ENCODE data around the gene IGFBP2.
A peak's percentile ranks its signal among the peaks of the same experiment; 100 is the strongest.

IGFBP2 gene

DNA sequence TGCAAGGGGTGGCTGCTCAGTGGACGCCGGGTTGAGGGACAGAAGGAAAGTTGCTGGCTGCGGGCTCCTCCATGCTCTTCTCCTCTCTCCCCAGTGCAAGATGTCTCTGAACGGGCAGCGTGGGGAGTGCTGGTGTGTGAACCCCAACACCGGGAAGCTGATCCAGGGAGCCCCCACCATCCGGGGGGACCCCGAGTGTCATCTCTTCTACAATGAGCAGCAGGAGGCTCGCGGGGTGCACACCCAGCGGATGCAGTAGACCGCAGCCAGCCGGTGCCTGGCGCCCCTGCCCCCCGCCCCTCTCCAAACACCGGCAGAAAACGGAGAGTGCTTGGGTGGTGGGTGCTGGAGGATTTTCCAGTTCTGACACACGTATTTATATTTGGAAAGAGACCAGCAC, 30.6 kb downstream of the IGFBP2 start:
- DNase-seq (ENCODE audit: low spot score): no peak

DNA sequence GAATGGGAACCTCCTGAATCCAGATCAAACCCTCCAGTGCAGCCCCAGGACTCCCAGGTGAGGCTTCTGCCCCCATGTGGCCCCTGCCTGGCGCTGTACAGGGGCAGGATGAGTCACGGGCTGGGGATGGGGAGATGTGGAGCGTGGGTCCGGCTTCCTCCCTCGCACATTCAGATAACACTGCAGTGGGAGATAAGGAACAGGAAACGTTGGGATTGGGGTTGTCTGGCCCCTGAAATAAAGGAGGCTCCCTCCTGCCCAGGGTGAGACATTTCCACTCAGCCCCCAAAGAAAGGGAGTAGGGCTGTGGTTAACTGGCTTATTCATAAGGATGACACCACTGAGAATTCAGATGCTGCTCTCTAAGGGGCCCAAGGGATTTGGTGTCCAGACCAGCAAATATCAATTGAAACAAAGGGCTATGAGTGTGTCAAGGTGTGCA, 31.4 kb downstream of the IGFBP2 start:
- DNase-seq (ENCODE audit: low spot score): no peak

DNA sequence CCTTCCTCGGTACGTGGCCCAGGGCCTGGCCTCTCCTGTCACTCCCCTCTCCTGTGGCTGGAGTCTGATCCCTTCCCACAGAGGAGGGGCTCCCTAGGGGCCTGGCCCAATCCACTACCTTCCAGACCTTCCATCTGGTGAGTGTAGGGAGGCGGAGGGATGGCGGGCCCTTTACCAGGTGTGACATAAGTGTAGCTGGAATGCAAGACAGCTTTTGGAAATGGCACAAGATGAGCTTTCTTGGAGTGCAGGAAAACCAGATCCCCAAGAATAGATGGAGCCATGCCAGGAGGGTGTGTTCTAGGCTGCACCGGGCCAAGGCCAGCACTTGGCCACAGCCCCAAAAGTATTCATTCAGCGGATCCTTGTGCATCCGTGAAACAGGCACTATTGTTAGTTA, 32.0 kb downstream of the IGFBP2 start:
- DNase-seq (ENCODE audit: low spot score): no peak

DNA sequence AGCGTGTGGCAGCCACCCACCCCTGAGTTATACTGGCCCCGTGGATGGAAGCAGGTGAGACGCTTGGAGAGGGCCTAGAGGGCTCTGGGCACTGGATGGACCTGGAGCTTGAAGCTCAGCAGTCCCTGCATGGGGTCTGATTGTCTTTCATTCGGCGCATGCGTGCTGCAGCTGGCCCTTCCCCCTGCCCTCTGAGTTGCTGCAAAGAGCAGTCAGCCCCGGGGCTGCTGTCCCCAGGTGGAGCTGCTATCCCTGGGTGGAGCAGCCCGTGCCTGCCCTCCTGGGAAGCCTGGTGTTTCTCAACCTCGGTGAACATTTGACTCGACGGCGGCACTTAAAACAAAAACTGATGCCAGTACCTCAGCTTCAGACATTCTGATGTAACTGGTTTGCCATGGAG, 32.5 kb downstream of the IGFBP2 start:
- no peak for DNase-seq (ENCODE audit: low spot score)

DNA sequence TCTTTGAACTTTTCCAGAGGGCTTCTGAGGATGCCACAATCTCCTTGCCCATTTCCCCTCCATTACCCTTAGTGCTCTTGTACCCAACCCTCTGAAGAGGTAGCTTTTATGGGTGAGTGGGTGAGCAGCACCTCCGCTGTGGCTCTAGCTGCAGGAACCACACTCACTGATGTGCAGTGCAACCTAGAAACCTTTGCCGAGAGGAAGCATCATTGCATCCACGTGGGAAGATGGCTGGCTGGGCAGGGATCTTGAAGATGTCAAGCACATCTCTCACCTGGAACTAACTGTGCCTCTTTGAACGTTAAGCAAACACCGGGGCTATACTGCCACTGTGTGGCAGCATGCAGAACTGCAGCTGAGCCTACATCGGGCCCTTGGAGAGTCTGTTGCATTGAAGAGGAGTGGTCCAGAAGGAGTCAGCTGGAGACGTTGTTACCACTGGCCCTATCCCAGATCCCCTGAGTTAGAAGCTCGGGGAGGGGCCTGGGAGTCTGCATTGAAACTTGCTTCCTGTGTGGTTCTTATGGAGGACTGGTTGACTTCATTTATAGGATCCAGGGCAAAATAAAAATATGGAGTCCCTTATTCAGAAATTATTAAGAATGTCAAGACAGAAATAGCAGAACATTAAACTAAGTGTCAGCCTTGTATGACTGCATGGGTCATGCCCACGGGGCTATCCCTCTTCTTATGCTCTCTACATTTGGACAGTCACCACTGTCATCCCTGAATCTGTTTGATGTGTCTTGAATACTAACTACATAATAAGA, 33.4 kb downstream of the IGFBP2 start:
- DNase-seq (ENCODE audit: low spot score): peak; percentile 66

DNA sequence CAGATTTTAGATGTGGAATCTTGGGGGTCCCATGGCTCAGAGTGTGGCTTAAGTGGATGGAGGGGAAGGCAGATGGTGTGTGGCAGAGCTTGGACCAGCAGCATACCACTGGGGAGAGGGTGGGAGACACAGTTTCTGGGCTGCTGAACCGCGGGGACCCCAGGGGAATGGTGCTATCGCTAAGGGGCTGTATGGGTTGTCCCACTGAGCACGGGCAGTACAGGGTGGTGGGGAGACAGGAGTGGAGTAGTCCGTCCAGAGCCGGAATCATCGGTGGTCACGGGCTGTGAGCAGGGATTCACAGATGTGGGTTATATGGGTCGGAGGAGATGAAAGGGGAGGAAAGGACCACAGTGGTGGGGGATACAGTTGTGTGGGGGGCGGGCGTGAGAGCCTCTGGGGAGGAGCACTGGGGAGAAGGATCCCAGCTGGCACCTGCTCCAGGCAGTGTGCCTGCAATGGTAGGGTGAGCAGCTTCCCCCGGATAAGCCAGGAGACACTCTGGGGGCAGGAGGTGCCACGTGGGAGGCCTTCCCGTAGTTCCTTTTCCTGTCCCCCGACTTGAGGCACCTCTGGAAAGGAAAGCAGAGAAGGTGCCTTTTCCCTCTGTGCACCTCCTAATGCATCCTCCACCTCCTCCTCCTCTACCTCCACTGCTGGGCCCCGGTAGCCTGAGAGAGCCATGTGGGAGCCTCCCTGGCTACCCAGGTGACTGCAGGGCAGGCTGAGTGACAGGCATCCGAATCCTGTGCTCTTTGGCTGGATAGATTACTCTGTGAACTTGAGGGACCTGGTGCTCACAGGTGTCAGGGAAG, 37.3 kb downstream of the IGFBP2 start:
- no peak for DNase-seq (ENCODE audit: low spot score)

DNA sequence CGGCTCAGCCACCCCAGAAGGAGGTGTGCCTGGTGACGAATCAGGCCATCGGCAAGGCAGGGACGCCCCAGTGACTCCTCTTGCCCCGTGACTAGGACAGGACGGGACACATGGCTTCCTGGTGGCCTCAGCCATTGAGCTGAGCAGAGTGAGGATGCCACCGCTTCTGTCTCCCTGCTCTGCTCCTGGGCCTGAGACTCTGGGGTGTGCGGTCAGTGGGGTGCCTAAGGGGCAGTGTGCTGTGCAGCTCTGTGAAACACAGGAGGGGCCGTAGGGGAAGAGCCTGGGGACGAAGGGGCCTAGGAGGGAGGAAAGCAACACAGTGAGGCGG, 37.8 kb downstream of the IGFBP2 start:
- DNase-seq (ENCODE audit: low spot score): no peak

DNA sequence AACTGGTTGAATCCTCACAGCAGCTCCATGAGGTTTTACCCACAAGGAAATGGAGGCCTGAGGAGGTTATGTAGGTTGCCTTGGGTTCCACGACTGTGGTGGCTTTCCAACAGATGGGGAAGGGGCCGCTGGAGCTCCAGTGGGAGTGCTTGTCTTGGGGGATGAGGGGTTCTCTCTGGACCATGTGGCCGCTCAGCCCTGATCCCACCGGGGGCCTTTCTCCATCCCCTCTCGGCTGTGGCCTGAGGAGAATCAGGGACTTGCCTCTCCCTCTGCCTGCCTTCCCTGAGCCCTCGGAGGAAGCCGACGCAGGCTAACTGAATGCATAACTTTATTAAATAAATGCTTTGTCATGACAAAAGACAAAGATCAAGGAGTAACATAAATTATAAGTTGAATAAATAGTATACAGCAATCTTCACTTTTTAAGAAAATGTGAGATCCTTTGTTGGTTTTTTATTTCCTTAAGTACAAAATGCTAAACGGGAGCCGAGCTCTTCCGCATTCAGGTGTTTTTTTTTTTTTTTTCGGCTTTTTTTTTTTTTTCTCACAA, 38.6 kb downstream of the IGFBP2 start:
- DNase-seq (ENCODE audit: low spot score): no peak

DNA sequence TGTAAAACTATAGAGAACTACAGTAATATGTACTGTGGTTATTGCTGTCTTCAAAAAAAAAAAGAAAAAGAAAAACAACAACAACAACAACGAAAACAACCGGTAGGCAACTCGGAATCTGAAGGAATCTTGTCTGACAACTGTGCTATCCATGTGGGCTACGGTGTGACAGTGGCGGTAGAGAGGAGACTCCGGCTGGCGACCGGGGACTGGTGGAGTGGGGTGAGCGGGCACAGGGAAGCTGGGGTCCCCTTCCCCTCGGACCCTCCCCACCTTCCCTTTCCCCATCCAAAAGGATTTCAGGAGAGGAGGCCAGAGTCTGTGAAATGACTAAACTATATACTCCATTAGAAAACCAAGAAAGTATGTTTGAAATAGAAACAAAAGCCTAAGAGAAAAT, 39.2 kb downstream of the IGFBP2 start:
- DNase-seq (ENCODE audit: low spot score): no peak

DNA sequence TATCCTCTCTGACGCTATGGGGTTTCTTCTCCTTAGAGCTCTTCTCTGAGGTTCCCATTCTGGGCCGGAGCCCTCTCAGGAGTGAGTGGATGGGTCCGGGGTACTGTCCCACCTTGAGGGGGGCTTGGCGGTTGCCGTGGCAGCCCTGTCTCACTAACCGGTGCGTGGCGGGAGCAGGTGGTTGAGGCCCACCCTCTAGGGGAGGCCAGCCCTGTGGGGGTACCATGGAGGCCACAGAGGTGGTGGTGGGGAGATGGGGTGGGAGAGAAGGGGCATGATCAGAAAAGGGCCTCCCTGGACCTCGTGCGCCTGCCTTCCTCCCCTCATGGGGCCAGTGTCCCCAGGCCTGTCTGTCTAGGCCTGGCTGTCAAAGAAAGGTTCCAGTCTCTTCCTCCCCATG, 39.8 kb downstream of the IGFBP2 start:
- DNase-seq (ENCODE audit: low spot score): no peak

DNA sequence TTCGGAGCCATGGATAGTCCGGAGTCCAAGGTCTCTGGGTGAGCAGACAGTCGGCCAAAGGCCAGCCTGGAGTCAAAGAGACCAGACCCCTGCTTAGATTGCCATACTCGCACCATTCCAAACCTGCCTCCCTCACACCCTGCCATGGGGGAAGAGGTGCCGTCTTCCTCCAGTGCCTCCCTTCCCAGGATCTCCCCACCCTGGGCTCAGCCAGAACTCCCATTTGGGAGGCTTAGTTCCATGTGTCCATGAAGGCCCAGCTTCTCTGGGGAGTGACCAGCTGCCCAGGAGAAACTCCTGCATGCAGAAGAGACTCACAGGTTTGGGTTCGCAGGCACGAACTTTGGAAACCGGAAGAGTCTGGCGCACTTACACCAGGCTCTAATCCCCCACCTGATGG, 40.4 kb downstream of the IGFBP2 start:
- DNase-seq (ENCODE audit: low spot score): no peak

DNA sequence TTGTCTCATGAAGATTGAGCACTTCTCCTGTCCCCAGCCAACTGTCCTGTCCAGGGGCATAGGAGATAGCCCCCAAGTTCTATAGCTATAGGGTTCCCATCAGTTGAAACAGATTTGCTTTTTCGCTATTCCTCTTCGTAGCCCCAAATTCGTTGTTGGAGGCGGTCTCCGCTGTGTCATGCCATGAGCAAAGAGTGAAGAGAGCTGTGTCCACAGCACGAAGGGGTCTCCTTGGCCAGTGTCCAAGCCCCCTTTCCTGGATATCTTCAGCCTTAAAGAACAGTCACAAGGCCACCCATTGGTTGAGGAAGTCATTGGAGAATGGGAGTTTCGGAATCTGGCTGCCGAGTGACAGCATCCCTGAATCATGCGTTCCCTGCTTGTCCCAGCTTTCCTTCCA, 41.2 kb downstream of the IGFBP2 start:
- no peak for DNase-seq (ENCODE audit: low spot score)

DNA sequence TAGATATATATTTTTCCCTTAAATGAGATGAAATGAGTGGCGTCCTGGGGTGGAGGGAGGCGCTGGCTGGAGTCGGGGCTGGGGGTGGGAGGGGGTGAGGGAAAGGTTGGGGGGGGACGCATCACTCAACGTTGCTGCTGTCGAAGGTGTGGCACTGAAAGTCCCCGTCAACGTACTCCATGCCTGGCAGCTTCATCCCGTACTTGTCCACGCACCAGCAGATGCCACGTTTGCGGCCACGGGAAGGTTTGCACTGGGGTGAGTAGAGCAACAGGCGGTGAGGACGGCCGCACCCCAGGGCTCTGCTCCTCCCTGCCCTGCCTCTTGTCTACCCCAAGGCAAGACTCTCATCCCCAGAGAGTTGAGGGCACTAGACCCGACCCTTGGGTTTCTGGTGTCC, 43.4 kb downstream of the IGFBP2 start:
- no peak for DNase-seq (ENCODE audit: low spot score)

DNA sequence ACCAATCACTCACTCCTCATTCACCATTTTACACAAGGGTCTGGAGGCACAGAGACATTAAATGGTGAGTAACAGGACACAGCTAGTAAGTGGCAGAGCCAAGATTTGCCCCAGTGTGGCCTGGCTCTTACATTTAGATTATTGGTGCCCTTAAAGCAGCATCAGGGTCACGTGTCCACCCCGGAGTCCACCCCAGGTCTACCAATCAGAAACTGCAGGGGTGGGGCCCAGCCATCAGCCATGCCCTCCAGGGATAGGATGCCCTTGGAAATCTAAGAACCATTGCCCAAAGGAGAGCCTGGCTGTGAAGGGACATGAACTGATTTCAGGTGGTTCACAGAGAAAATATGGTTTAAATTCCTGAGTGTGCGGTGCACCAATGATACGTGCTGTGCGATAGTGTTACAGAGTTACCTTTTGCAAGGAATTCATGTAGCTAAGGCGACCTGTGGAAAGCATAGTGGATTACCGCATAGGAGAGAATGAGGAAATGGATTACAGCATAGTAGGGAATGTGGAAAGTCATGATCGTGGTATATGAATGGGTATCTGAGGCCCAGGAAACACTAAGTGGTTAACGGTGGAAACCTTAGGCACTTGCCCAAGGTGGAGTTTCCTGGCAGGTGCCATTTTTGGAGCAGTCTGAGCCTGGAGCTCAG, 44.3 kb downstream of the IGFBP2 start:
- DNase-seq (ENCODE audit: low spot score): no peak

DNA sequence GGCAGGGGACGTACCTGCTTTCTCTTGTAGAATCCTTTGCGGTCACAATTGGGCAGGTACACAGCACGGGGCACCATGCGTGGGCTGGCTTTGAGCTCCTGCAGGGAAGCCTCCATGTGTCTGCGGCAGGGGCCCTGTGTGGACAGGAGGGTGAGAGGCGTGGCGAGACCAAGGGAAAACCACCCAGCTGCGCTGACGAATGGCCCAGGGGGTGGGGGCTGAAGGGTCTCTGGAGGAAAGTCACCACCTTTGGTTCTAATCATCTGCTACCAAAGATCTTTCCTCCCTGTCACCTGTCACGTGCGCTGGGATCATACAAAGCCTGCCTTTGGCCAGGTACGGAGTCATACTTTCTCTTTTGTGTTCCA, 44.9 kb downstream of the IGFBP2 start:
- DNase-seq (ENCODE audit: low spot score): no peak

DNA sequence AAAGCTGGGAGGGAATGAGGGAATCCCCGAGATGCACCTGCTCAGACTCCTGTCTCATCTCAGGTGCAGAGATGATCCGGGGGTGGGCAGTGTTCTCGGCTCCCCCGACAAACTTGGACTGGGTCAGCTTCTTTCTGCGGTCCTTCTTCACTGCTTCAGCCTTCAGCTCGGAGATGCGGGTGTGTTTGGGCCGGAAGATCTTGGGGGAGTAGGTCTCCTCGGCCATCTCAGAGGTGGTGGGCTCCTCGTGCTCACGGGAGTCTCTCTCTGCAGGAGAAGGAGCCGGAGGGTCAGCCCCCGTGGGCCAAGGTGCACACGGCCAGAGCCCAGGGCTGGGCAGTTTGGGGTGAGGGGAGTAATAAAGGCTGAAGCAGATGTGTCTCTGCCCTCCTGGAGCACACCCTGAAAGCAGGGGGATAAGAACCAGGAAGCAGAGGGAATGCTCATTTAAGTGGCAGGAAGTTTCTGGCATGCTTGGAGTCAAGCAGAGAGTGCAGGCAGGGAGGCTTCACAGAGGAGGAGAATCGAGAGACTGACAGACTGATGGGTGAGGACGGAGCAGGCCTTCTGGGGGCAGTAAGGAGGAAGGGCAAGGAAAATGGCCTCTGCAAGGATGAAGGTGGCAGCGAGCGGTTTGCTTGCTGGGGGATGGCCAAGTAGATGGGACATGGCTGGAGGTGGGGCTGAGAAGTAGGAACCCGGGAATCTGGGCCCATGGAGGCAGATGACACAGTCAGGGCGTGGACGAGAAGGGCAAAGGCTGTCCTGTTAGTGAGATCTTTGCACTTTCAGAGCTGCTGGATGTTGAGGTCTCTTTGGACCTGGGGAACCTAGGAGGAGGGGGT, 45.8 kb downstream of the IGFBP2 start:
- DNase-seq (ENCODE audit: low spot score): no peak

DNA sequence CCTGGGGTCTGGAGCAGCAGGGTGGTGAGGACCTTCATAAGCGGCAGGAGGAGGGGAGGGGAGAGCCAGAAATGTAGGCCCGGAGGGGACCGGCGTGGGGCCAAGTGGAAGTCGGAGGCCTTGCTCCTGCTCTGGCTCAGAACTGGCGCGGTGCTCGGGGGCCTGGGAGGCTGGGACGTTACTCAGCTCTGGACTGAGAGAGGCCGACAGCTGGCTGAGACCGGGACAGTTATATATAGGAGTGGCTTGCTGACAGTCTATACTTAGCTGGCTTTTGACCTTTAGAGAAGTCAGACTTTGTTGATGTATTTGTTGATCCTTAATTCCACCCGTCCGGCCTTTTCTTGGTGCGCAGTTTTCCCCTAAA, 46.4 kb downstream of the IGFBP2 start:
- no peak for DNase-seq (ENCODE audit: low spot score)

DNA sequence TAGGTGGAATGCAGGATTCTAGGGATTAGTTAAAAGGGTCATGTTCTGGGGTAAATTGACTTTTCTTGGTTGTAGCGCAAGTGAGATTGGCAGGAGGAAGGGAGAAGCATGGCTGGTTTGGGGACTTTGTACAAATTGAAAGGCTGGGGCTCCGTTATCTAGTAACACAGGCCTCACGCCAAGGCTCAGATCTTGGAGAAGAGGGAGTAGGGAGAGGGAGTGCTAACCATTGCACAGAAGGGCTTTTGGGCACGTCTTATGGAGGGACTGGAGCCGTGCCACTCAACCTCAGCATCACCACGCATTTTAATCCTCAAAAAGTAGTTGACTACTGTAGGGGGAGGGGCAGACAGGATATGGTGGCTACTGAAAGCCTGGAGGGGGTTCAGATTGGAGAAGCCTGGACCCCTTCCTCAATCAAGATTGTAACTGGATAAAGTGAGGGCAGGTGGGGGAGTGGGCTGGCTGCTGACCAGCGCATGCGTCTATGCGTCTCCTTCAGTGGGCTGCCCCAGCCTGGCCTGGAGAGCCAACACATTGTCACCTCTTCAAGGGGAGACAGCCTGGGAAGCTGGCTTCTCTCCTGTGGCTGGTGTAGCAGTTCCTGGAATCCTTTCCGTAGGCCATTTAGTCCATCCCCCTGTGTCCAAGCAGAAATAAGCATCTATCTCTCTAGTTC, 47.9 kb downstream of the IGFBP2 start:
- DNase-seq (ENCODE audit: low spot score): no peak

DNA sequence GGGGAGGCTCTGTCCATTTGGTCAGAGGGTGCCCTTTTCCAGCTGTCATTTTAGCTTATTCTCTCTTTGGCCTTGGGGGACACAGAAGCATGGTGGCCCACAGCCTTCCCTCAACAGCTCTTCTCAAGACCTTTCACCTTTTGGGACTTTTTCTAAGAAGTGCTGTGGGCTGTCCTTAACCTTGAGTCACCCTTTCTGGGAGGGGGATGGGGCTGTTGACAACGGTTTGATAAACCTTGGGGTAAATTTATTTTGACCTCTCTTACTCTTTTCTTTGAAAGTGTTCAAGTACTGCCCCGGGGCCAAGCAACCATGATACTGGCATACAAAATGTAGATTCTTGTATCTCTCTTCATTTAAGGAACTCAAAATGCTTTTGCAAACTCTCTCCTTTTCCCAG, 48.5 kb downstream of the IGFBP2 start:
- DNase-seq (ENCODE audit: low spot score): no peak

DNA sequence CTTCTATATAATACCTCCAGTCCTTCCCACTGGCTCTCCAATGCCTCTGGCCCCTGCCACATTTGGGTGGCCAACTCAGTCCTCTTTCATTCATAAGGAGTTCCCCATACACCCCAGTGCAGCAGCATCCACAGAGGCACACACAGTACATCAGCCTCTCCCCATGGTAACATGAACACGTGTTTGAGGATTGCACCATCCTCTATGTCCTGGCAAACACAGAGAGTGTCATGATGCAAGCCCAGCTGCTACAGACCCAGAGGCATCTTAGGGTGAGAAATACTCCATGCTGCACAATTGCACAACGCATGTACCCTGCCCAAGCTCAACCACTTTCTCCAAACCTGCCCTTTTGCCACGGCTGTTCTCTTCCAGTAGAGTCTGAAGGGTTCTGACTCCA, 50.6 kb downstream of the IGFBP2 start:
- peak; percentile 65 for DNase-seq (ENCODE audit: low spot score)

DNA sequence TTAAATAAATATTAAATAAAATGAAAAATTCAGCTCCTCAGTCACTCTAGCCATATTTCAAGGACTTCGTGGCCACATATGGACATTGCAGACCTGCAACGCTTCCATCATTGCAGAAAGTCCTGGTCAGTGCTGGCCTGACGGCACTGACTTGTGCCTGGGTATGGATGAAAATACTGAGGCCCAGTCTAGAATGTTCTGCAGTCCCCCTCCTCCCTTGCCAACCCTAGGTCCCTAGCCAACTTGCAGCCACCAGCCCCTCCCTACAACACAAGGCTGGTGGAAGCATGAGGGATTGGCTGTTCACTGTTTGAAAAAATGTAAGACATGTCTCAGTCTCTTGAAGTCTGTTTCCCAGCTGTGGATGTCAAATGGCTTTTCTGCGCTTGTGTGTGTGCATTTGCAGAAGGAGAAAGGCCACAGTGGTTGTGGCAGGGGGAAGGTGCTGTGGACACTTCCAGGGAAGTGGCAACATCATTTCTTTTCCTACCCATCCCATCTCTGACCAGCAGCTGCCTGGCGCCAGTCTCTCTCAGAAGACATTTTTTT, 52.2 kb downstream of the IGFBP2 start:
- DNase-seq (ENCODE audit: low spot score): no peak
